Measurements from ENCODE around the gene CCL2.

GRCh38 chr17:34242587-34243363, 12.3 kb upstream of the CCL2 start:
- TF ChIP-seq POLR2AphosphoS5 (IDR thresholded peaks at IDR 0.05; ENCODE audit: borderline replicate concordance, low read depth, low read length) (no peak), EZH2 (IDR thresholded peaks at IDR 0.05) (no peak), FOXP2 (optimal IDR thresholded peaks at IDR 0.05; ENCODE audit: control extremely low read depth, extremely low read length, insufficient read depth) (no peak)
